GM23338 (cell line): ENCODE results near the gene CD244.

Experiments used
- EZH2 ChIP-seq: fragments of 200-600 bp; sonication (generic); IDR thresholded peaks from one replicate; pipeline ENCODE4 v1.8.0; 2017; ENCODE audit warnings: antibody characterized with exemption, mild to moderate bottlenecking, low read depth; ENCODE audit not compliant: unreplicated experiment
- EZH2phosphoT487 ChIP-seq: fragments of 200-600 bp; sonication (generic); IDR thresholded peaks from one replicate; pipeline ENCODE4 v1.8.1; 2018; ENCODE audit warnings: antibody characterized with exemption; ENCODE audit not compliant: unreplicated experiment
- POLR2AphosphoS5 ChIP-seq: IDR thresholded peaks from 2 replicates; pipeline ENCODE4 v1.6.1; 2016; ENCODE audit warnings: antibody characterized with exemption, low read depth
- ZNF114 ChIP-seq: fragments of 250-450 bp; sonication (Bioruptor Pico); IDR thresholded peaks from 2 replicates; pipeline ENCODE4 v1.5.0; 2020; ENCODE audit warnings: mild to moderate bottlenecking, moderate library complexity
- TF ChIP-seq, protein P1 (sequence below), 2 experiments: fragments of 200-600 bp in 1 of 2; sonication (generic) in 1 of 2; conservative IDR thresholded peaks; 2 replicates each; pipeline versions ENCODE4 v1.5.1 to v1.6.1; 2016 to 2017; ENCODE audit warnings: antibody characterized with exemption in 2 of 2, low read depth in 2 of 2, mild to moderate bottlenecking in 2 of 2, moderate library complexity in 1 of 2
- TF ChIP-seq, protein P2 (sequence below): IDR thresholded peaks from one replicate; pipeline ENCODE4 v1.6.1; 2018; ENCODE audit warnings: antibody characterized with exemption; ENCODE audit not compliant: unreplicated experiment

DNA sequence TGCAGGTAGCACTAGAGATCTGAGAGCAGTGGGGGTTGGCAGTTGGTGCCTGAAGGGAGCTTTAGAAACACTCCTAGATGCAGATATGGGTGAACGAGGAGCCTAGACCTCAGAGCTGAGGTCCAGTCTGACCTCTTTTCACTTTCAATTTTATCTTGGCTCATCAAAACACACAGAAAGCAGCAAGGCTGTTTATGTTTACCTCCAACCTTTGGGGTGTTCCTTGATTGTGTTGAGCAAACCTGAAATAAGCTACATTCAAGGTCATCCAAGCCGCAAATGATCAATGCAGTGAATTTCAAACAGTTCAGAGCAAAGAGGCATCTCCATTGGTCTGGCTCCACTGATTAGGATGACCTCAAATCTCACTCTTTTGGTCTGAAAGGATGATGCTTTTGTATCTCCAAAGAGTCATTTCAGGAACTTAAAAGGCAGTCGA is 65.4 kb downstream of the CD244 start:
- TF ChIP-seq POLR2AphosphoS5 (no peak), EZH2phosphoT487 (no peak), EZH2 (no peak), ZNF114 (CRISPR knock-in tag) (no peak)
- TF ChIP-seq, protein P1, sequence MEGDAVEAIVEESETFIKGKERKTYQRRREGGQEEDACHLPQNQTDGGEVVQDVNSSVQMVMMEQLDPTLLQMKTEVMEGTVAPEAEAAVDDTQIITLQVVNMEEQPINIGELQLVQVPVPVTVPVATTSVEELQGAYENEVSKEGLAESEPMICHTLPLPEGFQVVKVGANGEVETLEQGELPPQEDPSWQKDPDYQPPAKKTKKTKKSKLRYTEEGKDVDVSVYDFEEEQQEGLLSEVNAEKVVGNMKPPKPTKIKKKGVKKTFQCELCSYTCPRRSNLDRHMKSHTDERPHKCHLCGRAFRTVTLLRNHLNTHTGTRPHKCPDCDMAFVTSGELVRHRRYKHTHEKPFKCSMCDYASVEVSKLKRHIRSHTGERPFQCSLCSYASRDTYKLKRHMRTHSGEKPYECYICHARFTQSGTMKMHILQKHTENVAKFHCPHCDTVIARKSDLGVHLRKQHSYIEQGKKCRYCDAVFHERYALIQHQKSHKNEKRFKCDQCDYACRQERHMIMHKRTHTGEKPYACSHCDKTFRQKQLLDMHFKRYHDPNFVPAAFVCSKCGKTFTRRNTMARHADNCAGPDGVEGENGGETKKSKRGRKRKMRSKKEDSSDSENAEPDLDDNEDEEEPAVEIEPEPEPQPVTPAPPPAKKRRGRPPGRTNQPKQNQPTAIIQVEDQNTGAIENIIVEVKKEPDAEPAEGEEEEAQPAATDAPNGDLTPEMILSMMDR (conservative IDR thresholded peaks at IDR 0.05; ENCODE audit: low read depth in 2 of 2), result no peak
- TF ChIP-seq, protein P2, sequence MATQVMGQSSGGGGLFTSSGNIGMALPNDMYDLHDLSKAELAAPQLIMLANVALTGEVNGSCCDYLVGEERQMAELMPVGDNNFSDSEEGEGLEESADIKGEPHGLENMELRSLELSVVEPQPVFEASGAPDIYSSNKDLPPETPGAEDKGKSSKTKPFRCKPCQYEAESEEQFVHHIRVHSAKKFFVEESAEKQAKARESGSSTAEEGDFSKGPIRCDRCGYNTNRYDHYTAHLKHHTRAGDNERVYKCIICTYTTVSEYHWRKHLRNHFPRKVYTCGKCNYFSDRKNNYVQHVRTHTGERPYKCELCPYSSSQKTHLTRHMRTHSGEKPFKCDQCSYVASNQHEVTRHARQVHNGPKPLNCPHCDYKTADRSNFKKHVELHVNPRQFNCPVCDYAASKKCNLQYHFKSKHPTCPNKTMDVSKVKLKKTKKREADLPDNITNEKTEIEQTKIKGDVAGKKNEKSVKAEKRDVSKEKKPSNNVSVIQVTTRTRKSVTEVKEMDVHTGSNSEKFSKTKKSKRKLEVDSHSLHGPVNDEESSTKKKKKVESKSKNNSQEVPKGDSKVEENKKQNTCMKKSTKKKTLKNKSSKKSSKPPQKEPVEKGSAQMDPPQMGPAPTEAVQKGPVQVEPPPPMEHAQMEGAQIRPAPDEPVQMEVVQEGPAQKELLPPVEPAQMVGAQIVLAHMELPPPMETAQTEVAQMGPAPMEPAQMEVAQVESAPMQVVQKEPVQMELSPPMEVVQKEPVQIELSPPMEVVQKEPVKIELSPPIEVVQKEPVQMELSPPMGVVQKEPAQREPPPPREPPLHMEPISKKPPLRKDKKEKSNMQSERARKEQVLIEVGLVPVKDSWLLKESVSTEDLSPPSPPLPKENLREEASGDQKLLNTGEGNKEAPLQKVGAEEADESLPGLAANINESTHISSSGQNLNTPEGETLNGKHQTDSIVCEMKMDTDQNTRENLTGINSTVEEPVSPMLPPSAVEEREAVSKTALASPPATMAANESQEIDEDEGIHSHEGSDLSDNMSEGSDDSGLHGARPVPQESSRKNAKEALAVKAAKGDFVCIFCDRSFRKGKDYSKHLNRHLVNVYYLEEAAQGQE, result no peak
